NOMO-1 (cell line): ENCODE measurements around the gene C1QL1.

Experiments used
- DNase-seq, 2 experiments: peaks; one replicate each; lab custom pipeline; 2025; ENCODE audit not compliant: unreplicated experiment in 2 of 2; lab: John Stamatoyannopoulos, UW

C1QL1 gene

GRCh38 chr17:44915862-44916780 lies 52.0 kb downstream of the C1QL1 start:
- peak in 1 of 2 experiments; percentile 12 for DNase-seq

- no peak for DNase-seq
These were observed 52.8 kb downstream of the C1QL1 start, which contains the start of gene GFAP for GRCh38 chr17:44915321-44915726. Gene GFAP (minus strand): TSS chr17:44915500. CDS start chr17:44915486, 14 bp downstream.

- DNase-seq = no peak
These were observed 53.3 kb downstream of the C1QL1 start for GRCh38 chr17:44914698-44915271.

DNA sequence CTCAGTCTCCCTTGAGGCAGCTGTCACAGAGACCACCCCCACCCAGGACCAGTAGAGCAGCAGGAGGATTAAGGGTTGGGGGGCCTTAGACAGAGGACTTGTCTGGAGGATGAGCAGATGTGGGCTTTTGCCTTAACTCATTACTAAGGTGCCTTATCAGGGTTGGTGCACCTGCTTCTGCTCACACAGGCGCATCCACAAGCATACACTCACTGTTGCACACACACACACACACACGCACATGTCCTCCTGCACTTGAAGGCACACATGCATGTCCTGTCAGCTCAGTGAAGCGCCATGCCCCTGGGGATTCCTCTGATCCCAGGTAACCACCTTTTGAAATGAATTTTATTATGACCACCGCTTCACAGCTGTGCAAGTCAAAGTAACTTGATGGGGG lies 54.0 kb downstream of the C1QL1 start:
- DNase-seq = no peak

GRCh38 chr17:44913676-44914075 lies 54.4 kb downstream of the C1QL1 start:
- no peak for DNase-seq

DNA sequence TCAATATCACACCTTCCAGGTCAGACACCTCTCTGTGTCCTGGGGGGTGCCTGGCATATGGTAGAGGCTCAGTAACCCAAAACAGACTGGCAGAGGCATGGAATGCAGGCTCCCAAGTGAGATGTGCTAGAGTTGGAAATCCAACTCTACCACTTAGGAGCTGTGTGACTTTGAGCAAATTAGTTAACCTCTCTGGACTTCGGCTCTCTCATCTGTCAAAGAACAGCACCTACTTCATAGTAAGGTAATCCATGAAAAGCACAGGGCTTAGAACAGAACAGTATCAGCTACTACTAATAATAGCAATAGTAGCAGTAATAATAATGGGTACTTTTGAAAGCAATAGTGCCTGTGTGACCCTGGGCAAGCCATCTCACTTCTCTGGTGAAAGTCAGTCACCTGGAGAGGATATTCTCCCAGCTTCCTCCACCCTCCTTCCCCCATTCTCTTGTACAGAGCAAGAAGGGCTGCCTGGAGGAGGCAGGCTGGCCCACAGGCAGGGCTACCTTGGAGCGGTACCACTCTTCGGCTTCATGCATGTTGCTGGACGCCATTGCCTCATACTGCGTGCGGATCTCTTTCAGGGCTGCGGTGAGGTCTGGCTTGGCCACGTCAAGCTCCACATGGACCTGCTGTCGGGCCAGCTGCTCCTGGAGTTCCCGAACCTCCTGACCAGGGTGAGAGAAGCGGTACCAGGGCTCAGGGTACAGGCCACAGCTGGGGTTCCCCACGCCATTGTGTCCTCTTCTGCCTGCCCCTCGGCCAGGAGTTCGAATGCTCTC lies 55.1 kb downstream of the C1QL1 start:
- DNase-seq = no peak

- DNase-seq = peak; percentile 6 to 35
These were observed 56.7 kb downstream of the C1QL1 start for GRCh38 chr17:44911133-44912001.

- DNase-seq = no peak
These were observed 57.6 kb downstream of the C1QL1 start for GRCh38 chr17:44910231-44911106.
